ENCODE data around the gene ZBTB21.

ZBTB21 gene

GRCh38 chr21:42013376-42013775 is 3.2 kb upstream of the ZBTB21 start:
- Mint-ChIP-seq H3K27me3 (no peaks in the 10 kb centered on the region), H3K36me3 (no peaks in the 10 kb centered on the region), H3K9me3 (no peaks in the 10 kb centered on the region), H3K4me1 (peaks cover 4% of the 10 kb centered on the region), H3K4me3 (peak overlapping the region; percentile 3), H3K27ac (no peak overlapping the region)

GRCh38 chr21:42012763-42013329 is 2.7 kb upstream of the ZBTB21 start:
- H3K27ac Mint-ChIP-seq = no peak overlapping the region
- H3K36me3 Mint-ChIP-seq = peaks cover 2% of the 10 kb centered on the region
- peaks cover 7% of the 10 kb centered on the region for H3K4me1 Mint-ChIP-seq
- peak overlapping the region; percentile 3 for H3K4me3 Mint-ChIP-seq
- H3K27me3 Mint-ChIP-seq = no peaks in the 10 kb centered on the region
- H3K9me3 Mint-ChIP-seq = no peaks in the 10 kb centered on the region

- H3K4me3 Mint-ChIP-seq = no peak overlapping the region
- peak overlapping the region; percentile 15 for H3K27ac Mint-ChIP-seq
- peaks cover 12% of the 10 kb centered on the region for H3K4me1 Mint-ChIP-seq
- peaks cover 5% of the 10 kb centered on the region for H3K36me3 Mint-ChIP-seq
- no peaks in the 10 kb centered on the region for H3K27me3 Mint-ChIP-seq
- H3K9me3 Mint-ChIP-seq = no peaks in the 10 kb centered on the region
These were observed 2.2 kb upstream of the ZBTB21 start for GRCh38 chr21:42012344-42012743.

GRCh38 chr21:42010507-42011495 is 641 bp upstream of the ZBTB21 start:
- H3K4me1 Mint-ChIP-seq = peaks cover 24% of the 10 kb centered on the region
- no peaks in the 10 kb centered on the region for H3K27me3 Mint-ChIP-seq
- H3K9me3 Mint-ChIP-seq = no peaks in the 10 kb centered on the region
- H3K4me3 Mint-ChIP-seq = peak overlapping the region; percentile 88
- H3K36me3 Mint-ChIP-seq = peaks cover 11% of the 10 kb centered on the region
- H3K27ac Mint-ChIP-seq = peak overlapping the region; percentile 79

GRCh38 chr21:42009018-42009830 is 936 bp downstream of the ZBTB21 start:
- no peaks in the 10 kb centered on the region for H3K9me3 Mint-ChIP-seq
- H3K36me3 Mint-ChIP-seq = peaks cover 12% of the 10 kb centered on the region
- peak overlapping the region; percentile 89 for H3K4me3 Mint-ChIP-seq
- H3K27me3 Mint-ChIP-seq = no peaks in the 10 kb centered on the region
- peak overlapping the region; percentile 97 for H3K27ac Mint-ChIP-seq
- peaks cover 36% of the 10 kb centered on the region for H3K4me1 Mint-ChIP-seq

- Mint-ChIP-seq H3K27ac (peak overlapping the region; percentile 36), H3K36me3 (peaks cover 12% of the 10 kb centered on the region), H3K27me3 (no peaks in the 10 kb centered on the region), H3K4me3 (peak overlapping the region; percentile 69), H3K4me1 (peaks cover 48% of the 10 kb centered on the region), H3K9me3 (no peaks in the 10 kb centered on the region)
These were observed 2.7 kb downstream of the ZBTB21 start for GRCh38 chr21:42007356-42007940.

GRCh38 chr21:42006765-42007164 is 3.4 kb downstream of the ZBTB21 start:
- Mint-ChIP-seq H3K4me3 (peak overlapping the region; percentile 37), H3K4me1 (peaks cover 54% of the 10 kb centered on the region), H3K9me3 (no peaks in the 10 kb centered on the region), H3K27me3 (no peaks in the 10 kb centered on the region), H3K27ac (peak overlapping the region; percentile 52), H3K36me3 (peaks cover 12% of the 10 kb centered on the region)

GRCh38 chr21:42004406-42005199 is 5.6 kb downstream of the ZBTB21 start:
- no peaks in the 10 kb centered on the region for H3K9me3 Mint-ChIP-seq
- H3K27ac Mint-ChIP-seq = peak overlapping the region; percentile 94
- peak overlapping the region; percentile 45 for H3K4me3 Mint-ChIP-seq
- H3K36me3 Mint-ChIP-seq = peaks cover 22% of the 10 kb centered on the region
- H3K4me1 Mint-ChIP-seq = peaks cover 67% of the 10 kb centered on the region
- no peaks in the 10 kb centered on the region for H3K27me3 Mint-ChIP-seq

GRCh38 chr21:42003051-42003461 is 7.1 kb downstream of the ZBTB21 start:
- Mint-ChIP-seq H3K27me3 (no peaks in the 10 kb centered on the region), H3K27ac (peak overlapping the region; percentile 91), H3K4me3 (peak overlapping the region; percentile 65), H3K36me3 (peaks cover 32% of the 10 kb centered on the region), H3K4me1 (peaks cover 76% of the 10 kb centered on the region), H3K9me3 (no peaks in the 10 kb centered on the region)

- H3K27me3 Mint-ChIP-seq = no peaks in the 10 kb centered on the region
- H3K27ac Mint-ChIP-seq = peak overlapping the region; percentile 91
- no peaks in the 10 kb centered on the region for H3K9me3 Mint-ChIP-seq
- peaks cover 70% of the 10 kb centered on the region for H3K4me1 Mint-ChIP-seq
- H3K4me3 Mint-ChIP-seq = peak overlapping the region; percentile 65
- peaks cover 29% of the 10 kb centered on the region for H3K36me3 Mint-ChIP-seq
These were observed 7.7 kb downstream of the ZBTB21 start for GRCh38 chr21:42002421-42002958.

- Mint-ChIP-seq H3K36me3 (peaks cover 26% of the 10 kb centered on the region), H3K27me3 (no peaks in the 10 kb centered on the region), H3K27ac (peak overlapping the region; percentile 91), H3K4me1 (peaks cover 63% of the 10 kb centered on the region), H3K9me3 (no peaks in the 10 kb centered on the region), H3K4me3 (peak overlapping the region; percentile 65)
These were observed 8.4 kb downstream of the ZBTB21 start for GRCh38 chr21:42001781-42002180.

GRCh38 chr21:42000908-42001307 is 9.3 kb downstream of the ZBTB21 start:
- Mint-ChIP-seq H3K36me3 (peaks cover 29% of the 10 kb centered on the region), H3K27ac (peak overlapping the region; percentile 91), H3K4me1 (peaks cover 57% of the 10 kb centered on the region), H3K27me3 (no peaks in the 10 kb centered on the region), H3K9me3 (no peaks in the 10 kb centered on the region), H3K4me3 (peak overlapping the region; percentile 65)

GRCh38 chr21:41997657-41998056 is 12.5 kb downstream of the ZBTB21 start:
- no peak overlapping the region for H3K27ac Mint-ChIP-seq
- peaks cover 38% of the 10 kb centered on the region for H3K4me1 Mint-ChIP-seq
- no peaks in the 10 kb centered on the region for H3K9me3 Mint-ChIP-seq
- H3K27me3 Mint-ChIP-seq = no peaks in the 10 kb centered on the region
- peaks cover 44% of the 10 kb centered on the region for H3K36me3 Mint-ChIP-seq
- H3K4me3 Mint-ChIP-seq = no peak overlapping the region

- H3K4me3 Mint-ChIP-seq = no peak overlapping the region
- H3K4me1 Mint-ChIP-seq = peaks cover 21% of the 10 kb centered on the region
- no peaks in the 10 kb centered on the region for H3K9me3 Mint-ChIP-seq
- H3K27ac Mint-ChIP-seq = no peak overlapping the region
- H3K36me3 Mint-ChIP-seq = peaks cover 48% of the 10 kb centered on the region
- no peaks in the 10 kb centered on the region for H3K27me3 Mint-ChIP-seq
These were observed 14.6 kb downstream of the ZBTB21 start for GRCh38 chr21:41995577-41995976.

Measured in activated naive CD4-positive, alpha-beta T cell treated with anti-CD3 and anti-CD28 coated beads, Interleukin-2, amount 50 U/mL, for 24 hours (primary cell).